Panc1 (cell line): ENCODE data around the gene KIF3B. TPM values are rescaled to one million over a fixed set of nuclear protein-coding genes. Genes with fewer than 3 reads are reported as not detected.
"Not testable (repeated sequence)": the region's sequence is repeated elsewhere in the genome, so short reads cannot be mapped to it uniquely, and the experiment has no call there.

Experiments
- ATAC-seq: fragments of 200-7000 bp; cut with Tn5 transposase; 2 replicates; pipeline ENCODE4 v1.9.1; 2020; ENCODE audit warnings: mild to moderate bottlenecking, moderate library complexity
- BruUV-seq: library from RNA; stranded (reverse); fragments of 400-500 nt; replicated peaks from 2 replicates; lab custom pipeline; 2021; lab: Mats Ljungman, UMichigan
- CTCF ChIA-PET: fragments of 300-600 bp; sonication (Branson Sonifier 250); formaldehyde crosslinking; loops from one replicate; lab custom pipeline; 2022; ENCODE audit warnings: antibody characterized with exemption; lab: Charles Lee
- POLR2A ChIA-PET: fragments of 300-600 bp; sonication (Branson Sonifier 250); formaldehyde crosslinking; loops from one replicate; lab custom pipeline; 2022; ENCODE audit warnings: antibody characterized with exemption; lab: Charles Lee
- DNase-seq: peaks from one replicate; pipeline ENCODE4 v3.0.0-alpha.2; 2010; ENCODE audit warnings: low read depth, low spot score
- H3K27ac ChIP-seq: 2 replicates; pipeline ENCODE4 v1.5.1; 2011; ENCODE audit warnings: mild to moderate bottlenecking, low read length, inconsistent platforms
- H3K27me3 ChIP-seq: fragments of 200-500 bp; sonication (Bioruptor generic); 2 replicates; pipeline ENCODE4 v1.6.0; 2014; ENCODE audit warnings: low read length, inconsistent platforms; ENCODE audit not compliant: control insufficient read depth, insufficient read depth
- H3K36me3 ChIP-seq: fragments of 200-500 bp; sonication (Bioruptor generic); 2 replicates; pipeline ENCODE4 v1.5.1; 2014; ENCODE audit warnings: inconsistent platforms, mild to moderate bottlenecking, low read length, moderate library complexity; ENCODE audit not compliant: control insufficient read depth, insufficient read depth
- H3K4me1 ChIP-seq: 2 replicates; pipeline ENCODE4 v1.5.1; 2011; ENCODE audit warnings: inconsistent platforms, mild to moderate bottlenecking, low read length, moderate library complexity; ENCODE audit not compliant: control insufficient read depth, insufficient read depth
- H3K4me3 ChIP-seq, 2 experiments: 2 replicates each; pipeline ENCODE4 v1.5.1; 2011 to 2012; ENCODE audit warnings: low read depth in 2 of 2, low read length in 2 of 2, mild to moderate bottlenecking in 2 of 2, inconsistent platforms in 1 of 2, moderate library complexity in 1 of 2
- H3K9me3 ChIP-seq: fragments of 200-500 bp; sonication (Bioruptor generic); 2 replicates; pipeline ENCODE4 v1.5.1; 2014; ENCODE audit warnings: low read depth, mild to moderate bottlenecking, inconsistent platforms, low read length, moderate library complexity; ENCODE audit not compliant: control insufficient read depth, insufficient read depth
- POLR2AphosphoS5 ChIP-seq: IDR thresholded peaks from 2 replicates; pipeline ENCODE4 v1.6.1; 2012; ENCODE audit warnings: mild to moderate bottlenecking, low read depth, low read length, moderate library complexity
- SIN3A ChIP-seq: IDR thresholded peaks from 2 replicates; pipeline ENCODE4 v1.6.1; 2012; ENCODE audit warnings: low read depth, mild to moderate bottlenecking, low read length, moderate library complexity, borderline replicate concordance; ENCODE audit not compliant: insufficient read depth
- TCF7L2 ChIP-seq: IDR thresholded peaks from 2 replicates; pipeline ENCODE4 v1.6.1; 2011; ENCODE audit warnings: mild to moderate bottlenecking, low read depth, low read length, inconsistent platforms
- in situ Hi-C: cut with HindIII; loops from 2 replicates; pipeline ENCODE4 v1.10.0; 2016; ENCODE audit warnings: low sequenced_read_pairs, low pct_unique_long_range_greater_than_20kb
- intact Hi-C: fragments of 100-400 bp; cut with micrococcal nuclease; formaldehyde crosslinking; loops from one replicate; pipeline ENCODE4 v1.10.0; 2022; ENCODE audit not compliant: unreplicated experiment
- total RNA-seq: library from RNA; stranded (reverse); gene quantifications from one replicate; pipeline ENCODE4 v1.2.1, GENCODE V29; 2021; ENCODE audit not compliant: unreplicated experiment
- TF ChIP-seq, protein P1 (sequence below), 2 experiments: IDR thresholded peaks; 2 replicates each; pipeline ENCODE4 v1.6.1; 2011 to 2012; ENCODE audit warnings: low read depth in 2 of 2, control low read depth in 1 of 2, low read length in 1 of 2, mild to moderate bottlenecking in 1 of 2, moderate library complexity in 1 of 2; ENCODE audit not compliant: insufficient read depth in 1 of 2
- TF ChIP-seq, protein P2 (sequence below): fragments of 450-650 bp; IDR thresholded peaks from 2 replicates; pipeline ENCODE4 v1.5.1; 2017; ENCODE audit warnings: mild to moderate bottlenecking

KIF3B gene
- total RNA-seq, 1 experiment from 2014 or later, result 67.8 TPM

- H3K4me3 ChIP-seq, result no peak overlapping the region
- no peaks in the 10 kb centered on the region for H3K36me3 ChIP-seq
- no peaks in the 10 kb centered on the region for H3K27me3 ChIP-seq
- DNase-seq (no peak), ATAC-seq (no peak)
- peaks cover 10% of the 10 kb centered on the region for H3K4me1 ChIP-seq
- BruUV-seq, result TSS peak; percentile 14
- intact Hi-C loops (no loop called here), in situ Hi-C loops (no loop called here)
- H3K27ac ChIP-seq, result no peak overlapping the region
- POLR2A ChIA-PET, result interaction anchor here (0.7 kb wide), 1 partner anchor 10 kb away, joined by 8 read pairs; no protein-coding TSS in a partner anchor
- no peaks in the 10 kb centered on the region for H3K9me3 ChIP-seq
- CTCF ChIA-PET, result no interaction called here
- TF ChIP-seq, protein P1, sequence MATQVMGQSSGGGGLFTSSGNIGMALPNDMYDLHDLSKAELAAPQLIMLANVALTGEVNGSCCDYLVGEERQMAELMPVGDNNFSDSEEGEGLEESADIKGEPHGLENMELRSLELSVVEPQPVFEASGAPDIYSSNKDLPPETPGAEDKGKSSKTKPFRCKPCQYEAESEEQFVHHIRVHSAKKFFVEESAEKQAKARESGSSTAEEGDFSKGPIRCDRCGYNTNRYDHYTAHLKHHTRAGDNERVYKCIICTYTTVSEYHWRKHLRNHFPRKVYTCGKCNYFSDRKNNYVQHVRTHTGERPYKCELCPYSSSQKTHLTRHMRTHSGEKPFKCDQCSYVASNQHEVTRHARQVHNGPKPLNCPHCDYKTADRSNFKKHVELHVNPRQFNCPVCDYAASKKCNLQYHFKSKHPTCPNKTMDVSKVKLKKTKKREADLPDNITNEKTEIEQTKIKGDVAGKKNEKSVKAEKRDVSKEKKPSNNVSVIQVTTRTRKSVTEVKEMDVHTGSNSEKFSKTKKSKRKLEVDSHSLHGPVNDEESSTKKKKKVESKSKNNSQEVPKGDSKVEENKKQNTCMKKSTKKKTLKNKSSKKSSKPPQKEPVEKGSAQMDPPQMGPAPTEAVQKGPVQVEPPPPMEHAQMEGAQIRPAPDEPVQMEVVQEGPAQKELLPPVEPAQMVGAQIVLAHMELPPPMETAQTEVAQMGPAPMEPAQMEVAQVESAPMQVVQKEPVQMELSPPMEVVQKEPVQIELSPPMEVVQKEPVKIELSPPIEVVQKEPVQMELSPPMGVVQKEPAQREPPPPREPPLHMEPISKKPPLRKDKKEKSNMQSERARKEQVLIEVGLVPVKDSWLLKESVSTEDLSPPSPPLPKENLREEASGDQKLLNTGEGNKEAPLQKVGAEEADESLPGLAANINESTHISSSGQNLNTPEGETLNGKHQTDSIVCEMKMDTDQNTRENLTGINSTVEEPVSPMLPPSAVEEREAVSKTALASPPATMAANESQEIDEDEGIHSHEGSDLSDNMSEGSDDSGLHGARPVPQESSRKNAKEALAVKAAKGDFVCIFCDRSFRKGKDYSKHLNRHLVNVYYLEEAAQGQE (IDR thresholded peaks at IDR 0.05; ENCODE audit: insufficient read depth in 1 of 2, low read depth in 2 of 2, low read length in 1 of 2), result no peak
- TF ChIP-seq SIN3A, result no peak
- no peak for TF ChIP-seq TCF7L2
Observed at GRCh38 chr20:32380745-32381144, 103.3 kb downstream of the KIF3B start.

GRCh38 chr20:32382102-32382950 lies 104.9 kb downstream of the KIF3B start:
- ChIA-PET CTCF (interaction anchor here (0.6 kb wide), 1 partner anchor 72 kb away, joined by 6 read pairs; no protein-coding TSS in a partner anchor), POLR2A (no interaction called here)
- Histone ChIP-seq H3K4me1 (peaks cover 14% of the 10 kb centered on the region), H3K27me3 (no peaks in the 10 kb centered on the region), H3K27ac (no peak overlapping the region), H3K36me3 (no peaks in the 10 kb centered on the region), H3K4me3 (no peak overlapping the region), H3K9me3 (no peaks in the 10 kb centered on the region)
- no peak for DNase-seq
- intact Hi-C loops, result no loop called here
- in situ Hi-C loops, result no loop called here
- no TSS peak for BruUV-seq
- ATAC-seq, result no peak
- TF ChIP-seq, protein P1 (IDR thresholded peaks at IDR 0.05; ENCODE audit: insufficient read depth in 1 of 2, low read depth in 2 of 2, low read length in 1 of 2), result no peak
- TF ChIP-seq TCF7L2 (no peak), POLR2AphosphoS5 (no peak), SIN3A (no peak)
- TF ChIP-seq, protein P2, sequence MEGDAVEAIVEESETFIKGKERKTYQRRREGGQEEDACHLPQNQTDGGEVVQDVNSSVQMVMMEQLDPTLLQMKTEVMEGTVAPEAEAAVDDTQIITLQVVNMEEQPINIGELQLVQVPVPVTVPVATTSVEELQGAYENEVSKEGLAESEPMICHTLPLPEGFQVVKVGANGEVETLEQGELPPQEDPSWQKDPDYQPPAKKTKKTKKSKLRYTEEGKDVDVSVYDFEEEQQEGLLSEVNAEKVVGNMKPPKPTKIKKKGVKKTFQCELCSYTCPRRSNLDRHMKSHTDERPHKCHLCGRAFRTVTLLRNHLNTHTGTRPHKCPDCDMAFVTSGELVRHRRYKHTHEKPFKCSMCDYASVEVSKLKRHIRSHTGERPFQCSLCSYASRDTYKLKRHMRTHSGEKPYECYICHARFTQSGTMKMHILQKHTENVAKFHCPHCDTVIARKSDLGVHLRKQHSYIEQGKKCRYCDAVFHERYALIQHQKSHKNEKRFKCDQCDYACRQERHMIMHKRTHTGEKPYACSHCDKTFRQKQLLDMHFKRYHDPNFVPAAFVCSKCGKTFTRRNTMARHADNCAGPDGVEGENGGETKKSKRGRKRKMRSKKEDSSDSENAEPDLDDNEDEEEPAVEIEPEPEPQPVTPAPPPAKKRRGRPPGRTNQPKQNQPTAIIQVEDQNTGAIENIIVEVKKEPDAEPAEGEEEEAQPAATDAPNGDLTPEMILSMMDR, result no peak

GRCh38 chr20:32383441-32383840 lies 106.0 kb downstream of the KIF3B start:
- H3K27me3 ChIP-seq, H3K9me3 ChIP-seq, ATAC-seq, CTCF ChIA-PET, H3K4me3 ChIP-seq, H3K27ac ChIP-seq, DNase-seq, in situ Hi-C loops, H3K36me3 ChIP-seq, intact Hi-C loops, BruUV-seq: not testable (repeated sequence)
- H3K4me1 ChIP-seq, result peaks cover 14% of the 10 kb centered on the region
- POLR2A ChIA-PET, result interaction anchor here (0.7 kb wide), 2 partner anchors 12 to 167 kb away, joined by 13 to 14 read pairs; no protein-coding TSS in a partner anchor
